ENCODE results near the gene KLF5.

- TF ChIP-seq CTCF (IDR thresholded peaks at IDR 0.05 in 8 of 11, conservative IDR thresholded peaks at IDR 0.05 in 3 of 11): no peak
- TF ChIP-seq POLR2AphosphoS5 (IDR thresholded peaks at IDR 0.05): no peak
Measured at GRCh38 chr13:73075546-73075945, 16.7 kb downstream of the KLF5 start.

Measured in spleen (tissue), 7 donors.